ENCODE data around the gene UTP11.
A peak's percentile ranks its signal among the peaks of the same experiment; 100 is the strongest.
"Not testable (repeated sequence)": the region's sequence is repeated elsewhere in the genome, so short reads cannot be mapped to it uniquely, and the experiment has no call there.

UTP11 gene, protein sequence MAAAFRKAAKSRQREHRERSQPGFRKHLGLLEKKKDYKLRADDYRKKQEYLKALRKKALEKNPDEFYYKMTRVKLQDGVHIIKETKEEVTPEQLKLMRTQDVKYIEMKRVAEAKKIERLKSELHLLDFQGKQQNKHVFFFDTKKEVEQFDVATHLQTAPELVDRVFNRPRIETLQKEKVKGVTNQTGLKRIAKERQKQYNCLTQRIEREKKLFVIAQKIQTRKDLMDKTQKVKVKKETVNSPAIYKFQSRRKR

DNA sequence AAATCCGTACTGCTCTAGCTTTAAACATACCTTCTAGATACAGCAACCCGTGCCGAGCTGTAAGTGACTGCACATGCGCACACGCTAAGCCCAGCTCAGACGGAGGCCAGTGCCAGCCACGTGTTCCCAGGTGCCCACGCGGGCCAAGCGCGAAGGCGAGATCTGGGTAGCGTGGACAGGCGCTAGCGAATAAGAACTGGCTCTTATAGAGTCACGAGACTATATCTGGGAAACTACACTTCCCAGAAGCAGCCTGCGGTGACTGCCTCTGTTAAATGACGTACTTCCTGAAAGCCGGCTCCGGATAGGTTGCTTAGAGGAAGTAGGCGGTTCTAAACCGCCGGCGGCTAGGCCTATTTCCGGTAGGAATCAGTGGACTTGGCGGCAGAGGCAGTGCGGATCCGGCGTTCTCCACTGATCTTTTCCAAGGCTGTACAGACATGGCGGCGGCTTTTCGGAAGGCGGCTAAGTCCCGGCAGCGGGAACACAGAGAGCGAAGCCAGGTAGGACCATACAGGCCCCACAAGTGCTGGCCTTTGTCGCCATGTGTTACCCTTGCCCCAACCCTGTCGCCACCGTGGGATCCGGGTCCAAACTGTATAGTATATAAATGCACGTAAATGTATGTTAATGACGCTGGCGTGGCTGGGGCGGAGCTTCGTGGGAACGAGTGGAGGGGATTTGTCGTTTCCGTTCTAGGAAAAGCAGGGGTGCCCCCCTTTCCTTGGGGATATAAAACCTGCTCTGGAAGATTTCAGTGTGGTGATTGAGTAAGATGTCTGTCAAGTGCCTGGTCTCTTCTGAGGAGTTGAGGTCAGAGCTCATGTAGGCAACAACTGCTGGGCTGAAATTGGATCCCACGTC lies at the start of gene UTP11:
Gene UTP11 (plus strand): TSS at position 372 of the 864 bp plus-strand sequence. CDS start 69 bp downstream, at position 441.
- DNase-seq (ENCODE audit: low spot score), result peak; percentile 98

DNA sequence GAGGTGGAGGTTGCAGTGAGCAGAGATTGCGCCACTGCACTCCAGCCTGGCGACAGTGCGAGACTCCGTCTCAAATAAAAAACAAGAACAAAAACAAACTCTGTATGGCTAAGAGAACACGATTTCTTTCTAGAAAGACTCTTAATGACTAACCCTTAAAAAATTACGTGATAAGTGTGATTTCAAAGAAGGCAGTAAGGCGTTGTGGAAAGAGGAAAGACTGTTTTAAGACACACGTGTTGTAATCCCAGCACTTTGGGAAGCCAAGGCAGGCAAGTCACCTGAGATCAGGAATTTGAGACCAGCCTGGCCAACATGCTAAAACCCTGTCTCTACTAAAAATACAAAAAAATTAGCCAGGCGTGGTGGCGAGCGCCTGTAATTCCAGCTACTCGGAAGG lies 48.4 kb upstream of the UTP11 start:
- not testable (repeated sequence) for DNase-seq (ENCODE audit: low spot score)

DNA sequence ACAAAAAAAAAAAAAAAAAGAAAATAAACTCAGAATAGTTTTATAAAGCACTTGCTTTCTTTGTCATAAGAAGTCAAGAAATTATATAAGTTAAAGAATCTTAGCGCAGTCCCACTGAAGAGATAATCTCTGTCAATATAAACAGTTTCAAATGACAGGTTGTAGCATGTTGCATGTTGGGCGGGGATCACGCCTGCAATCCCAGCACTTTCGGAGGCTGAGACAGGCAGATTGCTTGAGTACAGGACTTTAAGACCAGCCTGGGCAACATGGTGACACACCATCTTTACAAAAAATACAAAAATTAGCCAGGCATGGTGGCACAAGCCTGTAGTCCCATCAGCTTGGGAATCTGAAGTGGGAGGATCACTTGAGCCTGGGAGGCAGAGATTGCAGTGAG lies 47.2 kb upstream of the UTP11 start:
- DNase-seq (ENCODE audit: low spot score), result no peak

DNA sequence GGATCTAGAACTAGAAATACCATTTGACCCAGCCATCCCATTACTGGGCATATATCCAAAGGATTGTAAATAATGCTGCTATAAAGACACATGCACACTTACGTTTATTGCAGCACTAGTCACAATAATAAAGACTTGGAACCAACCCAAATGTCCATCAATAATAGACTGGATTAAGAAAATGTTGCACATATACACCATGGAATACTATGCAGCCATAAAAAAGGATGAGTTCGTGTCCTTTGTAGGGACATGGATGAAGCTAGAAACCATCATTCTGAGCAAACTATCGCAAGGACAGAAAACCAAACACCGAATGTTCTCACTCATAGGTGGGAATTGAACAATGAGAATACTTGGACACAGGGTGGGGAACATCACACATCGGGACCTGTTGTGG lies 38.9 kb upstream of the UTP11 start:
- not testable (repeated sequence) for DNase-seq (ENCODE audit: low spot score)

DNA sequence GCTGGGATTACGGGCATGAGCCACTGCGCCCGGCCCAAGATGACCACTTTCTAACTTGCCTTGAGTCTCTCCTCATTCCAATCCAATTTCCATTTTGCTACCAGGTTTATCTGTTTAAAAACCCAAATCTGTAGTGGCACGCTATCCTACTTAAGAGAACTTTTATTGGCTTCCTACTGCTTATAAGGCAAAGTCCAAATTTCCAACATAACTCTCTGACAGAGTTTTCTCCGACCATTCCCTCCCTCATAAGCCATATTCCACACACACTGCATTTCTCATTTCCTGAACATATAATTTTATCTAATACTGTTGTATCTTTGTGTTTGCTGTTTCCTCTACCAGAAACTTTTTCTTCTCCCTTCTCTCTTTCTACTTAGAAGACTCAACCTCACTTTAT lies 38.0 kb upstream of the UTP11 start:
- DNase-seq (ENCODE audit: low spot score), result no peak

DNA sequence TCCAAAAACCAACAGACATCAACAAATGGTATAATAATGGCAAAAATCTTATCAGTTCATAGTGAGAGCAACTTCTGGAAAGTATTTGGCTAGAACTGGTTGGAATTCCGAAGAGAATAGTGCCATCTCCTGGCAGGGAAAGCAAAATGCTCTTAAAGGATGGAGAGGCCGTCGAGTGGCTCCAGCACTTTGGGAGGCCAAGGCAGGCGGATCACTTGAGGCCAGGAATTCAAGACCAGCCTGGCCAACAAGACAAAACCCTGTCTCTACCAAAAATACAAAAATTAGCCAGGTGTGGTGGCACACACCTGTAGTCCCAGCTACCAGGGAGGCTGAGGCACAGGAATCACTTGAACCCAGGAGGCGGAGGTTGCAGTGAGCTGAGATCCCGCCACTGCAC lies 37.5 kb upstream of the UTP11 start:
- DNase-seq (ENCODE audit: low spot score), result peak; percentile 38

DNA sequence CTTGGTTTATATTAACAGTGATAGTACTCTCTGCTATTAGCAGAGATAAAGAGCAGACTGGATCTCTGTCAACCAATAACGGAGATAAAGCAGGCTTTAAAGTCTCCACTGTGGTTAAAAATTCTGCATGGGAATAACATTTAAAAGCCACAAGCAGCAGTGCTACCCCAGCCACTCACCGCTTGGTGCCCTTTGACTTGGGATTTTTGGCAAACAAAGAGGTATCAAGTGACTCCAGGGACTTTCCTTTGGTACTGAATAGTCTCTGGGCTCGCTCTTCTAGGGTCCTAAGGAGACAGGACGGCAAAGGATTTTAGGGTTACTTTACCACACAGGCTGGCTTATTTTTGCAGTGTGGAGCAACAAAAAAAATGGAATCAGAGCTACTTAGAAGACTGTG lies 34.0 kb upstream of the UTP11 start:
- no peak for DNase-seq (ENCODE audit: low spot score)

DNA sequence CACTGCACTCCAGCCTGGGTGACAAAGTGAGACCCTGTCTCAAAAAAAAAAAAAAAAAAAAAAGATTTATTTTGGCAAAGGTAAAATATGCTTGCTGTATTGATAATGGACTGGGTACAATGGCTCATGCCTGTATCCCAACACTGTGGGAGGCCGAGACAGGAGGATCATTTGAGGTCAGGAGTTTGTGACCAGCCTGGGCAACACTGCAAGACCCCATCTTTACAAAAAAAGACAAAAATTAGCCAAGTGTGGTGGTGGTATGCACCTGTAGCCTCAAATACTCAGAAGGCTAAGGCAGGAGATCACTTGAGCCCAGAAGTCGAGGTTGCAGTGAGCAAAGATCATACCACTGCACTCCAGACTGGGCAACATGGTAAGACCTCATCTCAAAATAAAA lies 29.0 kb upstream of the UTP11 start:
- no peak for DNase-seq (ENCODE audit: low spot score)

DNA sequence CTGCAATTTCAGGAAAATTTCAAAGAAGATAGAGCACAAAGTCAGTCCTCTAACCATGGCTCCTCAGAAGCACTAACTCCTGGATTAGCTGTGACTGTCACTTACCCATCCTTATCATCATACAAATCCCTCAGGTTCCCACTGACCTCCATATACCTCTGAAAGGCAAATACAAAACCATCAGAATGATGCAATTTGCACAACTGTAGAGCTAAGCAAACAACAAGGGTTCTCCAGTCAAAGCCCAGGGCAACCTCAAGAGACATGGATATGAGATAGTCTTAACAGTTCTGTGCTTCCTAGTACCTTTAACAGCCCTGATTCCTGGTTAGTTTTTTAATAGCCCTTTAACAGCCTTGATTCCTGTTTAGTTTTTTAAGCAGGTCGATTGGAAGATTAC lies 24.9 kb upstream of the UTP11 start:
- no peak for DNase-seq (ENCODE audit: low spot score)

DNA sequence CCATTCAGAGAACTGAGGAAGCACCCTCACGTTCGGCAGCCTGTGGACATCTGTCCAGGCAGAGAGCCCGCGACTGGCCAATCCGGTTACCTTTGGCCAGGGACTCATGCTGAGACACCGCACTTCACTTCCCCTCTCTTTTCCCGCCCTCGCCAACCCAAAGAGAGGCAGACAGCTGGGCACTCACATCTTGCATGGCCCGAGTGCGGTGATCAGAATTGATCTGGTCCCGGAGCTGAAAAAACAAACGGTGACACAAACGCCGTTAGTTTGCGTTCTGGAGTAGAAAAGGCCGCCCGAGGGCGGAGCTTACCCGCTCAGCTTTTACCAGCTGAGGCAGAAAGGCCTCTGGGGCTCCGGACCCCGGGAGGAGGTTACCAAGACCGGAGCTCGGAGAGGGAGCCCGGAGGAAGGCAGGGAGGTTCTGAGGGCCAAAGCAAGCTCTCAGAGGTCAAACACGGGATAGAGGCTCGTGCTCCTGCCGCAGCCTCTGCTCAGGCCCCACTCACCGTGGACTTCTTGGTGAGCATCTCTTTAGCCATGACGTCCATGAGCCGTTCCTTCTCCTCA lies 23.1 kb upstream of the UTP11 start:
- DNase-seq (ENCODE audit: low spot score), result peak; percentile 39

DNA sequence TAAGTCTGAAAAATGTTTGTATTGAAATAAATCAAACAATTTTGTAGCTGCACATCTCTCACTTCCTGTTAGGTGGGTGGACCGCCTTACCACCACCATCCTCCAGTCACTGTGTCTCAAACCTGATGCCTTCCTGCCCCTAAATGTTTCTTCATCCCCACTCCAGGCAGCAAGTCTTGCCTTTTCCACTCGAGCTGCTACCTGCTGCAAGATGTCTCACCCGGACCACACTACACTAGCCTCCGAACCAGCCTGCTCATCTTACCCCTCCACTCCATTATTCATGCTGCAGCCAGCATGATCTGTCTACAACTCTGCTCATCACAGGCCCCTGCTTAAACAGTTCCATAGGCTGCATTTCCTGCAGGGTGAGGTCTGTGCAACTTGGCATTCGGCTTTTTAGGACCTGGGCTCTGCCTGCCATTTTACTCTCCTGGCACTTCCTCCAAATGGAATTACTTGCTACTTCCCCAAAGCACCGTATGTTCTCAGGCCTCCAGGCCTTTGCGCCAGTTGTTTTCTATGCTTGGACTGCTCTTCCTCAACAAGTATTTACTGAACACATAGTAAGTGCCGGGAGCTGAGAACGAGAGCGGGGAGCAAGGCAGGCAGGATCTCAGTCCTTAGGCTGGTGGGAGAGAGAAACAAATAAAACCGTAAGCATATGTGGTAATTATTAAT lies 17.5 kb upstream of the UTP11 start:
- DNase-seq (ENCODE audit: low spot score), result no peak

DNA sequence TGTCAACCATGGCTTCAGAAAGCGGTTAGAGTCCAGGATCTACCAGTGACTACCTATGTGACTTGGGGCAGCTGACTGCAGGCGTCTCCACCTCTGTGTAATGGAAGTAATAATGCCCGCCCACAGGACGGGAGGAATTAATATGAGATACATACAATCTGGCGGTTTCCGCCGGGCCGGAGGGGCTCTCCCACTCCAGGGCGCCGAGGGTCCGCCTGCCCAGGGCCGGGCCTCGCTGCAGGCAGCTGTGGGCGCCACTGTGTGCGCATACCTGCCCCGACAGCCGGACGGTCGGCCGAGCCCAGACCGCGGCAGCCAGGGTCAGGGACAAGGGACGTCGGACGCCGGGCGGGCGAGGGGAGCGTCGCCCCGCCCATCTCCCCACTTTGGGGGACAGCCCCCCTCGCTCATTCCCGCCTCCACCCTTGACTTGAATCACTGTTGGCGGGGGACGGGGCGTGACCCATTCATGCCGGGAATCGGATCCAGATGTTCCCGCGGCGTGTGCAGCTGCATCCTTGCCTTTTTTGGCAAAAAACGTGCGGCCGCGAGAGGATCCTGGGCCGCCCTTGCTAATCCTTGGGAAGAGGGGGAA lies 16.7 kb upstream of the UTP11 start:
- DNase-seq (ENCODE audit: low spot score), result no peak

DNA sequence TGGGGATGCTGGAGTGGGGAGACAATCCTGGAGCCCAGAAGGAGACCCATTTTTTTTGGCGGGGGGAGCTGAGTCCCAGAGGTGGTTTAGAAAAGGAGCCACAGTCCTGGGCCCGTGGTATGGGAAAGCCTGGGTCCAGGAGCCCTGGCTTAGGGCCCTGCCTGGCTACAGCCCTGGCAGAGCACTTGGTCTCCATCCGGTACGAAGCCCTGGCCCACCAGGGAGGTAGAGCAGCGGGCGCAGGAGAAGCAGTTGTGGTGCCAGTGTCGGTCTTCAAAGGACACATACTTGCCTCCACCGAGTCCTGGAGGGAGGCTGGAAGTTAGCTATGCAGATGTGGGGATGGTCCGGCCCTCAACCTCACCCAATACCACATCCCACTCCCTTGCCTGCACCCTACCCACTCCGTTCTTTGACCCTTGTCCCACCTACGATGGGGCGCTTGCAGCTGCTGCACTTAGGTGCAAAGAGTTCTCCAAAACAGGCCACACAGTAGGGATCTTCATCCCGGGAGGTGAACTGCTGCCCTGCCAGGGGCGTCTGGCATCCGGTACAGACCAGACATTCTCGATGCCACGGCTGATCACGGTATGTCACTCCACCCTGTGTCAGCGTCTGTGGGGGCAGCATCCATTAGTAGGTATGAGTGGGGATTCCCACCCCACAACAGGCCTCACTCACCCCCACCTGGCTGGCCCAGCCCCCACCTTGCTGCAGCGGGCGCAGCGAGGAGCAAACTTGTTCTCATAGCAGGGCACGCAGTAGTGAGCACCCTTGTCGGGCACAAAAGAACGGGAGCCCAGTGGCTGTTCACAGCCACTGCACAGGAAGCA lies 15.1 kb upstream of the UTP11 start:
- no peak for DNase-seq (ENCODE audit: low spot score)

DNA sequence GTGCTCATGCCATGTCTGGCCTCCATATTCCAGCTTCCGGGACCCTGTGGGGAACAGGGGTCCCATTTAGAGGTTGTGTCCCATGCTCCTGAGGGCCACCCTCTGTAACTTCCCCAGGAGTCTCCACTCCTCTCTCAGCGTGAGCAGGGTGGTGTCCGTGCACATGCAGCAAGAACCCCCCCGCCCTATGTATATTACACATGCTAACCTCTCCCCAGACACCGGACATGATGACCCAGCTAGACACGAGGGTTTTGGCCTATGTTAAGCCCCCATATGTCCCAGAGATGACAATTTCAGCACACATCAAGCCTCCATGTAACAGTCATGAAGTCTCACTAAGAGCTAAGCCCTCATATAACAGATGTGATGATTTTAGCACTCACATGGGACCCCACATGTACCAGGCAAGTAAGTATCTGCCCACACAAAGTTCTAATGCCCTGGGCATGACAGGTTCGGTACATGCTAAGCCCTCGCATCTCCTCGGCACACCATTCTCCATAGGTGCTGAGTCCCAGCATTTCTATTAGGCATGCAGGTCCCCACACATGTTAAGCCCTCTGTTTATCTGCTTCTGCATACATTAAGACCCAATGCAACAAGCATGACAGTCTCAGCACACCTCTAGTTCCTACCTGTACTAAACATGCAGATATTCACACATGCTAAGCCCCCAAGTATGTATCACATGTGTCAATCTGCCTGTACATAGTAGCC lies 14.3 kb upstream of the UTP11 start:
- no peak for DNase-seq (ENCODE audit: low spot score)

DNA sequence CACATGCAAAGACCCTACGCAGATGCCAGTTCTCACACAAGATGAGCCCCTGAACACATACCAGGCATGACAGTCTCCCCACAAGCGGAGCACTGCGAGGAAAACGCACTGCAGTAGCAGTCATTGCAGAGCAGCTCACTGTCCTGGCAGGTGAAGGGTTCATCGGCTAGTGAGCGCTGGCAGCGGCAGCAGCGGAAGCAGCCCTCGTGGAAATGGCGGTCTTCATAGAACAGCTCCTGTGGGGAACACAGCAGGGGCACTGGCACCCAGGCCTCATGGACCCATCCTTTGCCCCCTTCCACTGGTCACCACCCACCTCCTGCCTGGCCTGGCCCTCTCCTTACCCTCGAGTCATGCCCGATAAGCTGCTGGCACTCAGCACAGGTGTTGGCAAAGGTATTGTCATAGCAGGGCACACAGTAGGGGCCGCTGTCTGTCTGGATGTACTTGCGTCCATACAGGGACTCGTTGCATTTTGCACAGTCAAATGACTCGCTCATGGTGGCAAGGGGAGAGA lies 13.6 kb upstream of the UTP11 start:
- no peak for DNase-seq (ENCODE audit: low spot score)

DNA sequence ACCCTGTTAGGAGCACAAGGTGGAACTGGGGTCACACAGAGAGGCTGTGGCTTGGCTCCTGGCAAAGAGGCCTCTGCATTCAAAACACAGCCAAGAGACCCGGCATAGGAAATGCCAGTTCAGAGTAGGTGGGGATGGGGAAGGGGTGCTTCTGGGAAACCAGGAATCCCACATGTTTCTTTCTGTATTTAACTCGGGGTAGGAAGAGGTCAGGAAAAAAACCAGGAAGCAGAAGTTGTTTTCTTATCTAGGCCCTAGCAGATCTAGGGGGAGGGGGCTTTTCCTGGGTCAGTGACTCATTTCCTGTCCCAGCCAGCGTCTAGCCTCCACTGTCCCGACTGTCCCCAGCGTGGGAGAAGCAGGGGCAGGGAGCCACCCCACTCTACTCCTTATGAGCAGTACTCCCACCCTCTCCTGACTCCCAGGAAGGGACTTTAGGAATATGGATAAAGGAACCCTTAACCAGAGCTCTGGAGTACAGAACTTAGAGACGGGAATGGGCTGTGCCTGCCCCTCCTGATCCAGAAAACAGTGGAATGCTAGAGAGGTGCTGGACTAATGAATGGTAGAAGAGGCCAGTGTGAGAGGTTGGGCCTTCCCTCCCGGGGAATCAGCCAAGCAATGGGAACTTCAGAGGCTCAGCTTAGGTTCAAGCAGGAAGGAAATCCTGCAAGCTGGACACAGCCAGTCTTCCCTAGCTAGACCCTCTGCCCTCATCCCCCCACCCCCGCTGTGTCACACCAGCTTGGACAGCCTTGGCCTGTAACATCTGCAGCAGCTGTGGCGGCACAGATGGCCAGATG lies 12.9 kb upstream of the UTP11 start:
- peak; percentile 95 for DNase-seq (ENCODE audit: low spot score)

DNA sequence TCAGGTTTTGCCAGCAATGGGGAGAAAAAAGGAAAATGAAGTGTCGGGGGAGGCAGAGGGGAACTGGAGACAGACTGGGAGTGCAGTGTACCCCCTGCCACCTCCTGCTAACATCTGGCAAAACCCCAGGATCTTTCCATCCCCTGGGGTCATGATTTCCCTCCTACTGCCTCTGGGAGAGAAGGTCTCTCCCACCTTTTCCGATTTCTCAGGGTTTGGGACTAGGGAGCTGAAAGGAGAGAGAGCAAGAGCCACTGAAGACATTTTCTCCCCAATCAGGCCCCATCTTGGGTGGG lies 12.4 kb upstream of the UTP11 start:
- DNase-seq (ENCODE audit: low spot score), result no peak

DNA sequence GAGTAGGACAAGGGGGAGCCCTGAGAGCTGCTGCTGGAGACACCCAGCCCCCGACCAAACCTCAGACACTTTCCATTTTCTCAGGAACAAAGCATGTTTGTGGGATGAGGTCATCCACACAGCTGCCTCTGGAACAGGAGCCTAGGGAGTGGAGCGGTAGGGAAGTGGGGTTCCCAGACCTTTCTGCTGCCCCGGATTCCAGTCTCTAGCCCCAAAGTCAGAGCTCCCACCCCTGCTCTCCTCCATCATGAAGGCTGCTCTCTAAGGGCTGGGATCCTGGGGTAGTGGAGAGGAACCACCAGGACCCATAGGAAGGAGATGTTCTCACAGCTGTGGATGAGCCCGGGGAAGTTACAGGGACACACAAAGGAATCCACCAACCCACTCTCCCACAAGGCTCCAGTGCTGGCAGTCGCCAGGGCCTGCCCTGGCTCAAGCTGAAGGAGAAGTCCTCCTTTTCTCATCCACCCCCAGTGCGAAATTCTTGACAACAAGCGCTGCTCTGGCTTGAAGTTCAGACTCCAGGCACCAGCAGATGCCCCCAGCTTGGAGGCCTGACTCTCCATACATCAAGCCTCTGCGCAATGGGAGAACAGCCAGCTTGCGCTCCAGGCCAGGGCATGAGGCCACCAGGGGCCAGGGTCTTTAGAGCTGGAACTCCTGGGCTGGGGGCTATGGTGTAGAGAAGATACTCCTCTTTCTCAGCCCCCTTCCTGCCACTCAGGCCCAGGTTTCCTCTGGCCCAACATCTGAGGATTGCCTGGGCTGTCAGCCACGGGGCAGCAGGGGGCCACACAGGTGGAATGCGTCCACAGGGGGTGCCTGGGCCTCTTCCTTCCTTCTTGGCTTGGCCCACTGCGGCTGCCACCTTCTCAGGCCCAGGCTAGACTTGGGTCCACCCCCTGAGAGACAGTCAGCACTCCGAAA lies 11.7 kb upstream of the UTP11 start:
- peak; percentile 81 for DNase-seq (ENCODE audit: low spot score)

Measured in kidney capillary endothelial cell (primary cell).